Fibroblast of mammary gland (primary cell): Measurements from ENCODE around the gene DLX3.

Source experiments
- DNase-seq: peaks from one replicate; pipeline ENCODE4 v3.0.0-alpha.2; 2010; ENCODE audit warnings: low read depth
- H3K4me3 ChIP-seq: 2 replicates; pipeline ENCODE4 v1.5.1; 2011; ENCODE audit warnings: low read depth, mild to moderate bottlenecking, low read length, moderate library complexity; ENCODE audit not compliant: control insufficient read depth
- TF ChIP-seq, protein P1 (sequence below): conservative IDR thresholded peaks from 2 replicates; pipeline ENCODE4 v1.5.1; 2011; ENCODE audit warnings: low read depth, low read length, inconsistent platforms; ENCODE audit not compliant: control insufficient read depth, insufficient read depth

DLX3 gene

DNA sequence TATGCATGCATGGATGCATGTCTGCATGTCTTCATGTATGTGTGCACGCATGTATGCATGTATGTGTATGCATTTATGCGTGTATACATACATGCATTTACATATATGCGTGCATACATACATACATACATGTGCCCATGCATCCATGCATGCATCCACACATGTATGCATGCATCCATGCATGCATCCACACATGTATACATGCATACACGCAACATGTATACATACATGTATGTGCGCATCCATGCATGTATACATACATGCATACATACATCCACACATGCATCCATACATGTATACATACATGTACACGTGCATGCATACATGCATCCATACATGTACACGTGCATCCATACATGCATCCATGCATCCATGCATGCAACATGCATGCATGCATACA, 29.8 kb upstream of the DLX3 start:
- no peak for DNase-seq
- H3K4me3 ChIP-seq: no peak overlapping the region
- TF ChIP-seq, protein P1, sequence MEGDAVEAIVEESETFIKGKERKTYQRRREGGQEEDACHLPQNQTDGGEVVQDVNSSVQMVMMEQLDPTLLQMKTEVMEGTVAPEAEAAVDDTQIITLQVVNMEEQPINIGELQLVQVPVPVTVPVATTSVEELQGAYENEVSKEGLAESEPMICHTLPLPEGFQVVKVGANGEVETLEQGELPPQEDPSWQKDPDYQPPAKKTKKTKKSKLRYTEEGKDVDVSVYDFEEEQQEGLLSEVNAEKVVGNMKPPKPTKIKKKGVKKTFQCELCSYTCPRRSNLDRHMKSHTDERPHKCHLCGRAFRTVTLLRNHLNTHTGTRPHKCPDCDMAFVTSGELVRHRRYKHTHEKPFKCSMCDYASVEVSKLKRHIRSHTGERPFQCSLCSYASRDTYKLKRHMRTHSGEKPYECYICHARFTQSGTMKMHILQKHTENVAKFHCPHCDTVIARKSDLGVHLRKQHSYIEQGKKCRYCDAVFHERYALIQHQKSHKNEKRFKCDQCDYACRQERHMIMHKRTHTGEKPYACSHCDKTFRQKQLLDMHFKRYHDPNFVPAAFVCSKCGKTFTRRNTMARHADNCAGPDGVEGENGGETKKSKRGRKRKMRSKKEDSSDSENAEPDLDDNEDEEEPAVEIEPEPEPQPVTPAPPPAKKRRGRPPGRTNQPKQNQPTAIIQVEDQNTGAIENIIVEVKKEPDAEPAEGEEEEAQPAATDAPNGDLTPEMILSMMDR: no peak

DNA sequence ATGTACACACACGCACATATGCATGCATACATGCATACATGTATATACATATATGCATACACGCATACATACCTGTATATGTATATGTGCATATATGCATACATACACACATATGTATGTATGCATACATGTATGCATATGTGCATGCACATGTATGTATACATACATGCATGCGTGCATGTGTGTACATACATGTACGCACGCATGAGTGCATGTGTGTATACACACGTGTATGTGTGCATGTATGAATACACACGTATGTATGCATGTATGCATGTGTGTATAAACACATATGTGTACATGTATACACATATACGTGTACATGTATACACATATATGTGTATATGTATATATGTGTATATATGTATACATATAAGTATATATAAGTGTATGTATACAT, 28.5 kb upstream of the DLX3 start:
- no peak overlapping the region for H3K4me3 ChIP-seq
- DNase-seq: no peak
- TF ChIP-seq, protein P1: no peak

DNA sequence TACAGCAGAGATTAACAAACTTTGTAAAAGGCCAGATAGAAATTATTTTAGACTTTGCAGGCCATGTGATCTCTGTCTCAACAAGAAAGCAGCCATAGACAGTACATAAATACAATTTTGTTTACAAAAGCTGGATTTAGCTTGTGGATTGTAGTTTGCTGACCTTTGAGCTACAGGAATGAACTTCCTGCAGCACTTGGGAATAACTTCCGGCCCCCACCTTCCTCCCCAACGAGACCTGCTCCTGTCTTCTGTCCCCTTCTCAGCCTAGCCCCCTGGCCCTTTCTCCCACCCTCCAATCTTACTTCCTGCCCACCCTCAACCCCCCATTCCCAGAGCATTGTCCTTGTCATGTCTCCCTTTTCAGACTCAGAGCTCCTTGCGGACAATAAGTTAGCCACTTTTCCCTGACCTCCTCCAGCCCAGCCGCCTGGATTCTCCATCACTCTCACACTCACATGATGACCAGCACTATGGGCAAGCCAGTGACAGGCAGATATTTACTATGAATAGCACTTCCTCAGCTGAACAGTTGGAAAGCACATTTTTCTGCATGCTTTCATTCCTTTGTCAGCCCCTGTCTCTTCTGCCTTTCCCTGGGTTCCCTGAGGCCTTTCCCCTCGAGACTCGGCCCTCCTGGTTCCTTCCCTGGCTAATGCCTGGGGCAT, 27.6 kb upstream of the DLX3 start:
- TF ChIP-seq, protein P1: no peak
- DNase-seq: no peak

DNA sequence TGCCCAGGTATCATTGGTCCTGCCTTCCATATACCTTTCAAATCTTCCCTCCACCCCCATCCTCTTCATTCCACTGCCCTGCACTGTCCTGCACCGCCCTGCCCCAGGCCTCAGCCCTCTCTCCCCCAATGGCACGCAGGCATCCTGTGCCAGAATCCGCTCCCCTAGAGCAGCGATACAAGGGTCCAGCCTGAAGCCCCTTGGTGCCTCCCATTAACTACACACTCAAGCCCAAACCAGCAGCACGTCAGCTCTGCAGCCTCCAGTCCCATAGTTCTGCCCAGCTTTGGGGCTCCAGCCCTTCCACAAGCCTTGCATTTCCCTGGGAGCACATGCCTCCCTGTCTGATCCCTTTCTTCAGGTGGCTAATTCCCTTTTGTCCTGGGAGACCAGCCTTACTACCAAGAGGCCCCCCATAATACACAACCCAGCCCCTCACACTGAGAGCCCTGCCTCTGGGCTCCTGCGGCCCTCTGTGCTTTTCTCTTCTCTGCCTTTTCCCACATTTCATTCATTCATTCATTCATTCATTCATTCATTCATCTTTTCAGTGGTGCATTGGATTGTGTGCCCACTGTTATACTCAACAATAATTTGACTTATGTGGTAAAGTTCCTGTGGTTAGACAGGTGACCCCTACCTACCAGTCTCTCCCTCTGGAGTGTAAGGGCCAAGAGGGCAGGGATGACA, 26.8 kb upstream of the DLX3 start:
- TF ChIP-seq, protein P1: no peak
- DNase-seq: no peak
- H3K4me3 ChIP-seq: no peak overlapping the region

More for the DNA sequence above, 27.6 kb upstream of the DLX3 start:
- no peak overlapping the region for H3K4me3 ChIP-seq

DNA sequence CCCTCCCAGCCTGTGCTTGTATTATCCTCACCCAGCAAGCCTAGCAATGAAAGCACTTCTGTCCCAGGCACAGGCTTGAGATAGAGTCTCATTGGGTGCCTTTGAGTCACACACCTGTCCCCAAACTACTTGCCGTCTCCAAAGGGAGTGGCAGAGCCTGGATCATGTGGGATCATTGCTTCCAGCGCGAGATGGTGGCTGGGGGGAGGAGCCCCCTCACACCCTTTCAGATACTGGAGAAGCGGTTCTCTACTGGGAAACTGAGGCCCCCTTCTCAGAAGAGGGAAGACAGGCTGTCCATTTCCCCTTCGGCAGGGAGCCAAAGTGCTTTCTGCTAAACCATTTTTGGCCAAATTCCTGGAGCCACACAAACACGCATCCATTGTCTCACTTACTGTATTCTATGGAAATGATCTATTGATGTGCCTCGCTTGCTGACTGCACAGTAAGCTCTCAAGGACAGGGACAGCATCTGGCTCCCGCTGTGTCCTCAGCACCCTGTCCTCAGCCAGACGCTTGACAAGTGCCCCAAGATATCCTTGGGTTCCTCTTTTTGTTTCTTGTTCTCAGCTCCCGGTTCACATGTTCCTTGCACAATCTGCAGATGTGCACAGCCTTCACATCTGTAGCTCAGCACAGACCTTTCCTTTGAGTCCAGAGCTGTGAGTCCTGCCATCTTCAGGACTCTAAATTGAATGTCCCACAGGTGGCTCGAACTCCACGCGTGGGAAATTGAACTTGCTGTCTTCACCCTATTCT, 26.0 kb upstream of the DLX3 start:
- DNase-seq: no peak
- H3K4me3 ChIP-seq: no peak overlapping the region
- TF ChIP-seq, protein P1: no peak

DNA sequence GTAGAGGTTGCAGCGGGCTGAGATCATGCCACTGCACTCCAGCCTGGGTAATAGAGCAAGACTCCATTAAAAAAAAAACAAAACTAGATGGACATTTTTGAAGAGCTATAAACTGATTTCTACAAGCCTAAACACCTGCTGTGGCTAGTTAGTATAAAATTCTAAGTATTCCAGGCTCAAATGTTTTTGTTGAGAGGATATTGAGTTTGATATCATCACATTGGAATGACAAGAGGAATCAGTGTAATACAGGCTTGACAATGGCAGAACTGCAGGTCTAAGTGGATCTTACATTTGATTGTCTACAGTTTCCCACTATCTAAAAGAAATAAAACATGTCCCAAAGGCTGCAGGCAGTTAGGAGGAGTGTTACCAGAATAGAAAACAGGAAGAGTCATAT, 23.9 kb upstream of the DLX3 start:
- TF ChIP-seq, protein P1: no peak
- no peak for DNase-seq
- no peak overlapping the region for H3K4me3 ChIP-seq
